ENCODE data around the gene SLC25A25.

DNA sequence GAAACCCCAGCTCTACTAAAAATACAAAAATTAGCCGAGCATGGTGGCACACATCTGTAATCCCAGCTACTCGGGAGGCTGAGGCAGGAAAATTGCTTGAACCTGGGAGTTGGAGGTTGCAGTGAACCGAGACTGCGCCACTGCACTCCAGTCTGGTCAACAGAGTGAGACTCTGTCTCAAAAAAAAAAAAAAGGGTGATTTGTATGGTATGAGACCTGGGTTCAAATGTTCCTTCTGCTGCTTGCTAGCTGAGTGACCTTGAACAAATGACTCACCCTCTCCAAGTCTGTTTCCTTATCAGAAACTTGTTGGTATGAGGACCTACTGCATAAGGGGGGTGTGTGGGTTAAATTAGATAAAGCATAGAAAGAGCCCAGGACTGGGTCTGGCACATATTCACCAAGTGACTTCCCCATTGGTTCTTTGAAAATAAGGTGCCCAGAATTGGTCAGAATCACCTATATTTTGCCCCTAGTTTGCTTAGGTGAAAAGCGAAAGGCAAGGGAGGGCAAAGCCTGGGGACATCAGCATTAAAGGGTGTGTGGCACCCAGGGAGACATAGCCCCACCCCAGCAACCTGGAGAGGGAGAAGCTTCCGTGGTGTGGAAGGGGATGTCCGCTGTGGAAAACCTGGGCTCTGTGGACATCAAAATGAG is 9.9 kb downstream of the SLC25A25 start:
- TF ChIP-seq, protein P1, sequence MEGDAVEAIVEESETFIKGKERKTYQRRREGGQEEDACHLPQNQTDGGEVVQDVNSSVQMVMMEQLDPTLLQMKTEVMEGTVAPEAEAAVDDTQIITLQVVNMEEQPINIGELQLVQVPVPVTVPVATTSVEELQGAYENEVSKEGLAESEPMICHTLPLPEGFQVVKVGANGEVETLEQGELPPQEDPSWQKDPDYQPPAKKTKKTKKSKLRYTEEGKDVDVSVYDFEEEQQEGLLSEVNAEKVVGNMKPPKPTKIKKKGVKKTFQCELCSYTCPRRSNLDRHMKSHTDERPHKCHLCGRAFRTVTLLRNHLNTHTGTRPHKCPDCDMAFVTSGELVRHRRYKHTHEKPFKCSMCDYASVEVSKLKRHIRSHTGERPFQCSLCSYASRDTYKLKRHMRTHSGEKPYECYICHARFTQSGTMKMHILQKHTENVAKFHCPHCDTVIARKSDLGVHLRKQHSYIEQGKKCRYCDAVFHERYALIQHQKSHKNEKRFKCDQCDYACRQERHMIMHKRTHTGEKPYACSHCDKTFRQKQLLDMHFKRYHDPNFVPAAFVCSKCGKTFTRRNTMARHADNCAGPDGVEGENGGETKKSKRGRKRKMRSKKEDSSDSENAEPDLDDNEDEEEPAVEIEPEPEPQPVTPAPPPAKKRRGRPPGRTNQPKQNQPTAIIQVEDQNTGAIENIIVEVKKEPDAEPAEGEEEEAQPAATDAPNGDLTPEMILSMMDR (IDR thresholded peaks at IDR 0.05): no peak
- no peak for TF ChIP-seq POLR2A (IDR thresholded peaks at IDR 0.05)

Measured in adrenal gland (tissue), 5 donors.